Uterus (tissue), 4 donors: Measurements from ENCODE around the gene TWIST2. TPM values are rescaled to one million over a fixed set of nuclear protein-coding genes. Genes with fewer than 3 reads are reported as not detected.

Experiments
- DNase-seq, 2 donors: peaks; one replicate each; pipeline ENCODE4 v3.0.0-alpha.2; 2019 to 2020
- H3K27ac ChIP-seq, 2 donors: fragments of 200-600 bp; sonication (generic); 1 replicate in 1 of 2; 2 replicates in 1 of 2; pipeline ENCODE4 v1.5.1; 2016 to 2018
- H3K27me3 ChIP-seq, 2 donors: fragments of 200-600 bp; sonication (generic); one replicate each; pipeline ENCODE4 v1.5.1; 2018 to 2019; ENCODE audit warnings: control low read depth in 1 of 2
- H3K36me3 ChIP-seq, 2 donors: fragments of 200-600 bp; sonication (generic); one replicate each; pipeline ENCODE4 v1.5.1; 2019; ENCODE audit warnings: control low read depth in 1 of 2
- H3K4me1 ChIP-seq, 2 donors: fragments of 200-600 bp; sonication (generic); one replicate each; pipeline ENCODE4 v1.5.1; 2018 to 2019; ENCODE audit warnings: control low read depth in 1 of 2
- H3K4me3 ChIP-seq, 2 donors: fragments of 200-600 bp; sonication (generic); 1 replicate in 1 of 2; 2 replicates in 1 of 2; pipeline ENCODE4 v1.5.1; 2018 to 2019; ENCODE audit warnings: mild to moderate bottlenecking in 1 of 2
- H3K9me3 ChIP-seq, 2 donors: fragments of 200-600 bp; sonication (generic); one replicate each; pipeline ENCODE4 v1.5.1; 2019; ENCODE audit warnings: control low read depth in 1 of 2
- CTCF ChIP-seq, 4 experiments: fragments of 200-600 bp in 2 of 4; fragments of 450-650 bp in 2 of 4; sonication (generic) in 2 of 4; IDR thresholded peaks; one replicate each; pipeline ENCODE4 v1.5.1; 2016 to 2019; ENCODE audit warnings: antibody characterized with exemption in 4 of 4, mild to moderate bottlenecking in 2 of 4, moderate library complexity in 1 of 4
- POLR2A ChIP-seq, 2 donors: fragments of 450-650 bp; IDR thresholded peaks; one replicate each; pipeline ENCODE4 v1.6.1; 2016; ENCODE audit warnings: antibody characterized with exemption in 2 of 2, mild to moderate bottlenecking in 1 of 2, moderate library complexity in 1 of 2
- intact Hi-C: fragments of 100-400 bp; cut with DNase I; formaldehyde crosslinking; loops from one replicate; pipeline ENCODE4 v1.15.1; 2023; ENCODE audit warnings: low total_unique reads
- total RNA-seq, 4 donors: library from RNA; depleted of rRNA in 3 of 4; stranded (reverse); fragments of >200 nt in 3 of 4; gene quantifications; one replicate each; pipeline versions ENCODE4 v1.1.0 to v1.2.4, GENCODE V29; 2014 to 2023
- donor health status: DM: yes; HTN: yes; CAD: no.

TWIST2 gene
- total RNA-seq, 4 donors from 2014 or later = 28.1 to 199 (median 63.9) TPM

GRCh38 chr2:238847419-238847801 is 475 bp upstream of the TWIST2 start:
- H3K4me3 ChIP-seq = peak overlapping the region; percentile 61 to 78
- no peaks in the 10 kb centered on the region for H3K9me3 ChIP-seq
- H3K36me3 ChIP-seq = no peaks in the 10 kb centered on the region
- no peaks in the 10 kb centered on the region for H3K27me3 ChIP-seq
- TF ChIP-seq POLR2A (IDR thresholded peaks at IDR 0.05) (no peak), CTCF (IDR thresholded peaks at IDR 0.05) (no peak)
- H3K27ac ChIP-seq = peak overlapping the region; percentile 85 to 96
- DNase-seq = no peak
- intact Hi-C loops = no loop called here
- H3K4me1 ChIP-seq = no peaks in the 10 kb centered on the region

GRCh38 chr2:238848691-238848975 is 748 bp downstream of the TWIST2 start:
- DNase-seq = no peak
- no peak for TF ChIP-seq CTCF (IDR thresholded peaks at IDR 0.05)
- TF ChIP-seq POLR2A (IDR thresholded peaks at IDR 0.05) = no peak
- peak overlapping the region; percentile 61 to 78 for H3K4me3 ChIP-seq
- intact Hi-C loops = no loop called here
- H3K36me3 ChIP-seq = no peaks in the 10 kb centered on the region
- no peaks in the 10 kb centered on the region for H3K27me3 ChIP-seq
- peak overlapping the region; percentile 85 to 96 for H3K27ac ChIP-seq
- H3K9me3 ChIP-seq = no peaks in the 10 kb centered on the region
- no peaks in the 10 kb centered on the region for H3K4me1 ChIP-seq

GRCh38 chr2:238848976-238849853 is 1.3 kb downstream of the TWIST2 start:
- intact Hi-C loops = no loop called here
- peak overlapping the region; percentile 85 to 96 for H3K27ac ChIP-seq
- DNase-seq = no peak
- H3K36me3 ChIP-seq = no peaks in the 10 kb centered on the region
- peak overlapping the region; percentile 61 to 78 for H3K4me3 ChIP-seq
- H3K27me3 ChIP-seq = no peaks in the 10 kb centered on the region
- H3K4me1 ChIP-seq = no peaks in the 10 kb centered on the region
- no peaks in the 10 kb centered on the region for H3K9me3 ChIP-seq
- TF ChIP-seq CTCF (IDR thresholded peaks at IDR 0.05) (no peak), POLR2A (IDR thresholded peaks at IDR 0.05) (no peak)

GRCh38 chr2:238850091-238850490 is 2.2 kb downstream of the TWIST2 start:
- H3K4me1 ChIP-seq = no peaks in the 10 kb centered on the region
- no peak for DNase-seq
- H3K36me3 ChIP-seq = no peaks in the 10 kb centered on the region
- peak overlapping the region; percentile 61 to 78 for H3K4me3 ChIP-seq
- H3K27ac ChIP-seq = peak overlapping the region; percentile 85 to 96
- H3K27me3 ChIP-seq = no peaks in the 10 kb centered on the region
- TF ChIP-seq POLR2A (IDR thresholded peaks at IDR 0.05) (no peak), CTCF (IDR thresholded peaks at IDR 0.05) (no peak)
- intact Hi-C loops = no loop called here
- H3K9me3 ChIP-seq = no peaks in the 10 kb centered on the region

GRCh38 chr2:238851026-238851425 is 3.1 kb downstream of the TWIST2 start:
- H3K27ac ChIP-seq = peak overlapping the region in 1 of 2 donors; percentile 85
- H3K36me3 ChIP-seq = no peaks in the 10 kb centered on the region
- H3K27me3 ChIP-seq = no peaks in the 10 kb centered on the region
- DNase-seq = no peak
- TF ChIP-seq POLR2A (IDR thresholded peaks at IDR 0.05) (no peak), CTCF (IDR thresholded peaks at IDR 0.05) (no peak)
- peak overlapping the region; percentile 61 to 78 for H3K4me3 ChIP-seq
- H3K4me1 ChIP-seq = no peaks in the 10 kb centered on the region
- no peaks in the 10 kb centered on the region for H3K9me3 ChIP-seq
- intact Hi-C loops = no loop called here
